COR-L47 (cell line): ENCODE results near the gene BRWD1.

Experiments used
- DNase-seq: peaks from one replicate; lab custom pipeline; 2025; lab: John Stamatoyannopoulos, UW

BRWD1 gene

GRCh38 chr21:39197448-39198233 lies 115.8 kb downstream of the BRWD1 start:
- DNase-seq, result no peak

GRCh38 chr21:39196838-39197237 lies 116.6 kb downstream of the BRWD1 start:
- no peak for DNase-seq

GRCh38 chr21:39196310-39196709 lies 117.1 kb downstream of the BRWD1 start:
- DNase-seq, result no peak

GRCh38 chr21:39193380-39193779 lies 120.1 kb downstream of the BRWD1 start:
- no peak for DNase-seq

- no peak for DNase-seq
Observed at GRCh38 chr21:39189857-39190604, 123.4 kb downstream of the BRWD1 start.

- no peak for DNase-seq
Observed at GRCh38 chr21:39188521-39189139, 124.8 kb downstream of the BRWD1 start.

- no peak for DNase-seq
Observed at GRCh38 chr21:39187141-39187540, 126.3 kb downstream of the BRWD1 start.

- DNase-seq, result no peak
Observed at GRCh38 chr21:39186676-39187075, 126.8 kb downstream of the BRWD1 start.

- no peak for DNase-seq
Observed at GRCh38 chr21:39185157-39185556, 128.3 kb downstream of the BRWD1 start.

- DNase-seq, result no peak
Observed at GRCh38 chr21:39184050-39184980, 129.1 kb downstream of the BRWD1 start.

GRCh38 chr21:39183272-39184049 lies 130.0 kb downstream of the BRWD1 start, which contains the start of gene PSMG1:
TSS of gene PSMG1 (minus strand) at chr21:39183451. CDS start at chr21:39183385, 66 bp downstream.
- DNase-seq, result peak; percentile 92

GRCh38 chr21:39182484-39183271 lies 130.8 kb downstream of the BRWD1 start:
- peak; percentile 16 for DNase-seq

GRCh38 chr21:39182016-39182415 lies 131.4 kb downstream of the BRWD1 start:
- no peak for DNase-seq

- DNase-seq, result no peak
Observed at GRCh38 chr21:39181205-39181818, 132.1 kb downstream of the BRWD1 start.

GRCh38 chr21:39180429-39181019 lies 132.9 kb downstream of the BRWD1 start:
- DNase-seq, result no peak

GRCh38 chr21:39178421-39178820 lies 135.0 kb downstream of the BRWD1 start:
- no peak for DNase-seq

- no peak for DNase-seq
Observed at GRCh38 chr21:39176271-39176709, 137.1 kb downstream of the BRWD1 start.

GRCh38 chr21:39175665-39176064 lies 137.8 kb downstream of the BRWD1 start:
- no peak for DNase-seq

GRCh38 chr21:39175154-39175553 lies 138.3 kb downstream of the BRWD1 start:
- no peak for DNase-seq
